ENCODE results near the gene C3orf80.
A peak's percentile ranks its signal among the peaks of the same experiment; 100 is the strongest.

C3orf80 gene

GRCh38 chr3:160185751-160186150 is 39.5 kb upstream of the C3orf80 start:
- Histone ChIP-seq H2BK5ac (ENCODE audit: low read depth, low read length, poor library complexity, severe bottlenecking) (no peak overlapping the region), H3K18ac (ENCODE audit: low read depth in 1 of 2, low read length in 2 of 2) (no peak overlapping the region), H3K27ac (ENCODE audit: low read length, poor library complexity, severe bottlenecking) (no peak overlapping the region), H3K4me1 (ENCODE audit: control insufficient read depth, insufficient read depth, low read depth, low read length) (no peaks in the 10 kb centered on the region), H3K4ac (ENCODE audit: low read depth in 1 of 2, low read length in 2 of 2) (no peak overlapping the region), H3K9me3 (ENCODE audit: control insufficient read depth, low read length) (no peaks in the 10 kb centered on the region), H3K36me3 (ENCODE audit: control insufficient read depth in 1 of 2, insufficient read depth in 2 of 2, low read depth in 1 of 2, low read length in 2 of 2) (no peaks in the 10 kb centered on the region), H2AK5ac (ENCODE audit: low read length, severe bottlenecking) (no peak overlapping the region), H2BK120ac (ENCODE audit: low read depth, low read length) (no peak overlapping the region), H3K79me1 (replicated peaks; ENCODE audit: low read length, poor library complexity, severe bottlenecking) (no peaks in the 10 kb centered on the region), H4K91ac (ENCODE audit: low read length) (no peak overlapping the region), H2AFZ (ENCODE audit: low read depth, low read length) (no peak overlapping the region), H3K14ac (ENCODE audit: low read length in 2 of 2) (no peak overlapping the region), H3K9ac (ENCODE audit: low read length) (no peak overlapping the region), H3K4me2 (ENCODE audit: low read length, poor library complexity, severe bottlenecking) (no peak overlapping the region), H2BK12ac (ENCODE audit: low read length in 2 of 2) (peak overlapping the region in 1 of 2 experiments; percentile 32), H3K23ac (ENCODE audit: low read length in 2 of 2) (no peak overlapping the region), H3K4me3 (ENCODE audit: insufficient read depth in 1 of 2, low read depth in 1 of 2, low read length in 2 of 2) (no peak overlapping the region), H2BK15ac (ENCODE audit: low read depth, poor library complexity, severe bottlenecking) (no peak overlapping the region), H4K8ac (ENCODE audit: low read length) (no peak overlapping the region), H3K27me3 (ENCODE audit: control insufficient read depth in 1 of 2, insufficient read depth in 1 of 2, low read length in 2 of 2) (no peaks in the 10 kb centered on the region)
- DNase-seq: no peak

- no peak overlapping the region for H3K4ac ChIP-seq (ENCODE audit: low read depth in 1 of 2, low read length in 2 of 2)
These were observed 37.9 kb upstream of the C3orf80 start for GRCh38 chr3:160187288-160187687.

GRCh38 chr3:160192310-160193029 is 32.8 kb upstream of the C3orf80 start:
- no peak overlapping the region for H2AFZ ChIP-seq (ENCODE audit: low read depth, low read length)
- H2BK15ac ChIP-seq (ENCODE audit: low read depth, poor library complexity, severe bottlenecking): no peak overlapping the region
- no peak overlapping the region for H3K14ac ChIP-seq (ENCODE audit: low read length in 2 of 2)
- H3K4ac ChIP-seq (ENCODE audit: low read depth in 1 of 2, low read length in 2 of 2): no peak overlapping the region
- H4K8ac ChIP-seq (ENCODE audit: low read length): no peak overlapping the region
- H3K4me1 ChIP-seq (ENCODE audit: control insufficient read depth, insufficient read depth, low read depth, low read length): no peaks in the 10 kb centered on the region
- H3K4me2 ChIP-seq (ENCODE audit: low read length, poor library complexity, severe bottlenecking): no peak overlapping the region
- H2BK5ac ChIP-seq (ENCODE audit: low read depth, low read length, poor library complexity, severe bottlenecking): no peak overlapping the region
- H3K27ac ChIP-seq (ENCODE audit: low read length, poor library complexity, severe bottlenecking): no peak overlapping the region
- H3K27me3 ChIP-seq (ENCODE audit: control insufficient read depth in 1 of 2, insufficient read depth in 1 of 2, low read length in 2 of 2): peaks cover 0 to 7% of the 10 kb centered on the region in 2 experiments
- no peak overlapping the region for H4K91ac ChIP-seq (ENCODE audit: low read length)
- no peak overlapping the region for H2BK120ac ChIP-seq (ENCODE audit: low read depth, low read length)
- no peak overlapping the region for H3K4me3 ChIP-seq (ENCODE audit: insufficient read depth in 1 of 2, low read depth in 1 of 2, low read length in 2 of 2)
- H2BK12ac ChIP-seq (ENCODE audit: low read length in 2 of 2): peak overlapping the region in 1 of 2 experiments; percentile 21
- H3K79me1 ChIP-seq (replicated peaks; ENCODE audit: low read length, poor library complexity, severe bottlenecking): no peaks in the 10 kb centered on the region
- H2AK5ac ChIP-seq (ENCODE audit: low read length, severe bottlenecking): no peak overlapping the region
- H3K9me3 ChIP-seq (ENCODE audit: control insufficient read depth, low read length): no peaks in the 10 kb centered on the region
- 100% methylated on average over 1 of the region's 1 CpG for WGBS
- no peak for DNase-seq
- no peak overlapping the region for H3K9ac ChIP-seq (ENCODE audit: low read length)
- H3K36me3 ChIP-seq (ENCODE audit: control insufficient read depth in 1 of 2, insufficient read depth in 2 of 2, low read depth in 1 of 2, low read length in 2 of 2): no peaks in the 10 kb centered on the region
- H3K18ac ChIP-seq (ENCODE audit: low read depth in 1 of 2, low read length in 2 of 2): no peak overlapping the region
- H3K23ac ChIP-seq (ENCODE audit: low read length in 2 of 2): no peak overlapping the region

More at GRCh38 chr3:160187288-160187687, 37.9 kb upstream of the C3orf80 start:
- H3K36me3 ChIP-seq (ENCODE audit: control insufficient read depth in 1 of 2, insufficient read depth in 2 of 2, low read depth in 1 of 2, low read length in 2 of 2): no peaks in the 10 kb centered on the region
- no peak overlapping the region for H2BK12ac ChIP-seq (ENCODE audit: low read length in 2 of 2)
- no peak overlapping the region for H4K91ac ChIP-seq (ENCODE audit: low read length)
- H3K23ac ChIP-seq (ENCODE audit: low read length in 2 of 2): no peak overlapping the region
- no peak overlapping the region for H2BK5ac ChIP-seq (ENCODE audit: low read depth, low read length, poor library complexity, severe bottlenecking)
- no peaks in the 10 kb centered on the region for H3K79me1 ChIP-seq (replicated peaks; ENCODE audit: low read length, poor library complexity, severe bottlenecking)
- no peaks in the 10 kb centered on the region for H3K27me3 ChIP-seq (ENCODE audit: control insufficient read depth in 1 of 2, insufficient read depth in 1 of 2, low read length in 2 of 2)
- H3K4me2 ChIP-seq (ENCODE audit: low read length, poor library complexity, severe bottlenecking): no peak overlapping the region
- no peak overlapping the region for H3K4me3 ChIP-seq (ENCODE audit: insufficient read depth in 1 of 2, low read depth in 1 of 2, low read length in 2 of 2)
- no peak overlapping the region for H3K18ac ChIP-seq (ENCODE audit: low read depth in 1 of 2, low read length in 2 of 2)
- H3K9ac ChIP-seq (ENCODE audit: low read length): no peak overlapping the region
- H2BK120ac ChIP-seq (ENCODE audit: low read depth, low read length): no peak overlapping the region
- 100% methylated on average over 1 of the region's 2 CpGs for WGBS
- H3K4me1 ChIP-seq (ENCODE audit: control insufficient read depth, insufficient read depth, low read depth, low read length): no peaks in the 10 kb centered on the region
- no peak overlapping the region for H2AFZ ChIP-seq (ENCODE audit: low read depth, low read length)
- no peak overlapping the region for H4K8ac ChIP-seq (ENCODE audit: low read length)
- no peaks in the 10 kb centered on the region for H3K9me3 ChIP-seq (ENCODE audit: control insufficient read depth, low read length)
- no peak overlapping the region for H2AK5ac ChIP-seq (ENCODE audit: low read length, severe bottlenecking)
- H3K14ac ChIP-seq (ENCODE audit: low read length in 2 of 2): no peak overlapping the region
- no peak overlapping the region for H3K27ac ChIP-seq (ENCODE audit: low read length, poor library complexity, severe bottlenecking)
- no peak overlapping the region for H2BK15ac ChIP-seq (ENCODE audit: low read depth, poor library complexity, severe bottlenecking)
- no peak for DNase-seq

GRCh38 chr3:160193644-160194192 is 31.5 kb upstream of the C3orf80 start:
- 91% methylated on average over 3 of the region's 6 CpGs for WGBS

More at GRCh38 chr3:160193644-160194192, 31.5 kb upstream of the C3orf80 start:
- H3K9me3 ChIP-seq (ENCODE audit: control insufficient read depth, low read length): no peaks in the 10 kb centered on the region
- no peak overlapping the region for H2BK5ac ChIP-seq (ENCODE audit: low read depth, low read length, poor library complexity, severe bottlenecking)
- no peak for DNase-seq
- H2BK12ac ChIP-seq (ENCODE audit: low read length in 2 of 2): no peak overlapping the region
- H3K14ac ChIP-seq (ENCODE audit: low read length in 2 of 2): no peak overlapping the region
- no peak overlapping the region for H4K91ac ChIP-seq (ENCODE audit: low read length)
- no peaks in the 10 kb centered on the region for H3K36me3 ChIP-seq (ENCODE audit: control insufficient read depth in 1 of 2, insufficient read depth in 2 of 2, low read depth in 1 of 2, low read length in 2 of 2)
- no peaks in the 10 kb centered on the region for H3K79me1 ChIP-seq (replicated peaks; ENCODE audit: low read length, poor library complexity, severe bottlenecking)
- no peak overlapping the region for H3K9ac ChIP-seq (ENCODE audit: low read length)
- no peak overlapping the region for H2AFZ ChIP-seq (ENCODE audit: low read depth, low read length)
- no peak overlapping the region for H2BK15ac ChIP-seq (ENCODE audit: low read depth, poor library complexity, severe bottlenecking)
- H3K27me3 ChIP-seq (ENCODE audit: control insufficient read depth in 1 of 2, insufficient read depth in 1 of 2, low read length in 2 of 2): peaks cover 0 to 7% of the 10 kb centered on the region in 2 experiments
- no peak overlapping the region for H2BK120ac ChIP-seq (ENCODE audit: low read depth, low read length)
- no peak overlapping the region for H3K23ac ChIP-seq (ENCODE audit: low read length in 2 of 2)
- no peak overlapping the region for H2AK5ac ChIP-seq (ENCODE audit: low read length, severe bottlenecking)
- H3K18ac ChIP-seq (ENCODE audit: low read depth in 1 of 2, low read length in 2 of 2): no peak overlapping the region
- no peak overlapping the region for H3K4me2 ChIP-seq (ENCODE audit: low read length, poor library complexity, severe bottlenecking)
- no peak overlapping the region for H4K8ac ChIP-seq (ENCODE audit: low read length)
- no peak overlapping the region for H3K4me3 ChIP-seq (ENCODE audit: insufficient read depth in 1 of 2, low read depth in 1 of 2, low read length in 2 of 2)
- no peak overlapping the region for H3K4ac ChIP-seq (ENCODE audit: low read depth in 1 of 2, low read length in 2 of 2)
- H3K27ac ChIP-seq (ENCODE audit: low read length, poor library complexity, severe bottlenecking): no peak overlapping the region
- no peaks in the 10 kb centered on the region for H3K4me1 ChIP-seq (ENCODE audit: control insufficient read depth, insufficient read depth, low read depth, low read length)

Measured in mesenchymal stem cell (in vitro differentiated cells and primary cell).